HG03066 (cell line): Measurements from ENCODE around the gene MRPS6.

Experiments used
- ATAC-seq: cut with Tn5 transposase; IDR thresholded peaks from one replicate; pipeline ENCODE4 v1.9.1; 2021; ENCODE audit warnings: low read depth; ENCODE audit not compliant: unreplicated experiment

MRPS6 gene

GRCh38 chr21:34174470-34174869 is 101.1 kb downstream of the MRPS6 start:
- ATAC-seq = no peak

- ATAC-seq = no peak
Observed at GRCh38 chr21:34176448-34176847, 103.1 kb downstream of the MRPS6 start.

GRCh38 chr21:34177919-34178567 is 104.7 kb downstream of the MRPS6 start:
- ATAC-seq = no peak

GRCh38 chr21:34179204-34179935 is 106.0 kb downstream of the MRPS6 start:
- no peak for ATAC-seq

GRCh38 chr21:34180407-34180806 is 107.0 kb downstream of the MRPS6 start:
- no peak for ATAC-seq

GRCh38 chr21:34180826-34181359 is 107.5 kb downstream of the MRPS6 start:
- ATAC-seq = no peak

- ATAC-seq = no peak
Observed at GRCh38 chr21:34181431-34182039, 108.2 kb downstream of the MRPS6 start.

- no peak for ATAC-seq
Observed at GRCh38 chr21:34182436-34182835, 109.1 kb downstream of the MRPS6 start.

- ATAC-seq = no peak
Observed at GRCh38 chr21:34183331-34183928, 110.1 kb downstream of the MRPS6 start.

GRCh38 chr21:34184232-34184631 is 110.9 kb downstream of the MRPS6 start:
- no peak for ATAC-seq

- ATAC-seq = no peak
Observed at GRCh38 chr21:34185026-34185750, 111.8 kb downstream of the MRPS6 start.

GRCh38 chr21:34186109-34186719 is 112.8 kb downstream of the MRPS6 start:
- ATAC-seq = no peak

- no peak for ATAC-seq
Observed at GRCh38 chr21:34187935-34188334, 114.6 kb downstream of the MRPS6 start.

- ATAC-seq = no peak
Observed at GRCh38 chr21:34189506-34189905, 116.1 kb downstream of the MRPS6 start.

- no peak for ATAC-seq
Observed at GRCh38 chr21:34190576-34191321, 117.4 kb downstream of the MRPS6 start.

- no peak for ATAC-seq
Observed at GRCh38 chr21:34191876-34192275, 118.5 kb downstream of the MRPS6 start.
